Endothelial cell of umbilical vein (primary cell): ENCODE data around the gene HMCN1. TPM values are rescaled to one million over a fixed set of nuclear protein-coding genes. Genes with fewer than 3 reads are reported as not detected.

ENCODE experiments used
- BruUV-seq: library from RNA; stranded (reverse); fragments of 400-500 nt; replicated peaks from 2 replicates; lab custom pipeline; 2021; lab: Mats Ljungman, UMichigan
- CTCF ChIA-PET: fragments of 300-600, 350-600 bp; sonication (Branson Sonifier 250); formaldehyde crosslinking; loops from one replicate; lab custom pipeline; 2021; ENCODE audit warnings: antibody characterized with exemption, inconsistent platforms; lab: Charles Lee
- POLR2A ChIA-PET: fragments of 300-600, 350-600 bp; sonication (Branson Sonifier 250); formaldehyde crosslinking; loops from one replicate; lab custom pipeline; 2021; ENCODE audit warnings: antibody characterized with exemption, inconsistent platforms; lab: Charles Lee
- DNase-seq: peaks from one replicate; pipeline ENCODE4 v3.0.0-alpha.2; 2011; ENCODE audit warnings: low read depth, low spot score
- FAIRE-seq: peaks from 2 replicates; lab custom pipeline; 2011; peaks lifted over from hg19 to GRCh38; lab: Jason Lieb, UNC
- H2AFZ ChIP-seq: 2 replicates; pipeline ENCODE4 v1.6.0; 2012; ENCODE audit warnings: low read depth, low read length, control low read depth, inconsistent platforms
- H3K27ac ChIP-seq: 2 replicates; pipeline ENCODE4 v1.5.1; 2011; ENCODE audit warnings: low read depth, mild to moderate bottlenecking, control low read depth, low read length, moderate library complexity; ENCODE audit not compliant: insufficient read depth
- H3K27me3 ChIP-seq, 2 experiments: 2 replicates each; pipeline versions ENCODE4 v1.6.0 to v1.6.1; 2011; ENCODE audit warnings: low read length in 2 of 2, mixed read lengths in 1 of 2; ENCODE audit not compliant: control insufficient read depth in 2 of 2, insufficient read depth in 2 of 2
- H3K36me3 ChIP-seq, 2 experiments: 2 replicates in 1 of 2; 3 replicates in 1 of 2; pipeline ENCODE4 v1.5.1; 2011; ENCODE audit warnings: low read length in 2 of 2, mild to moderate bottlenecking in 1 of 2, moderate library complexity in 1 of 2; ENCODE audit not compliant: control insufficient read depth in 2 of 2, insufficient read depth in 2 of 2; ENCODE audit errors: extremely low read depth in 1 of 2
- H3K4me1 ChIP-seq: 3 replicates; pipeline ENCODE4 v1.5.1; 2011; ENCODE audit warnings: mild to moderate bottlenecking, low read length; ENCODE audit not compliant: control insufficient read depth, insufficient read depth; ENCODE audit errors: extremely low read depth
- H3K4me2 ChIP-seq: 2 replicates; pipeline ENCODE4 v1.6.1; 2011; ENCODE audit warnings: low read length, control low read depth, mixed read lengths; ENCODE audit not compliant: insufficient read depth
- H3K4me3 ChIP-seq, 3 experiments: fragments of 200-600 bp in 1 of 3; sonication (generic), shearing (Covaris generic) in 1 of 3; replicated peaks in 1 of 3; 2 replicates each; pipeline ENCODE4 v1.5.1; 2011 to 2016; ENCODE audit warnings: control low read depth in 3 of 3, low read length in 3 of 3, mild to moderate bottlenecking in 2 of 3, inconsistent platforms in 1 of 3, low read depth in 1 of 3, moderate library complexity in 1 of 3; ENCODE audit not compliant: insufficient read depth in 1 of 3
- H3K79me2 ChIP-seq: 2 replicates; pipeline ENCODE4 v1.6.0; 2012; ENCODE audit warnings: low read length, inconsistent platforms; ENCODE audit not compliant: control insufficient read depth, insufficient read depth
- H3K9ac ChIP-seq: replicated peaks from 2 replicates; pipeline ENCODE3; 2011; ENCODE audit warnings: low read length, control low read depth; ENCODE audit not compliant: insufficient read depth; ENCODE audit errors: extremely low read depth
- H3K9me1 ChIP-seq: replicated peaks from 3 replicates; pipeline ENCODE4 v1.6.0; 2011; ENCODE audit warnings: mild to moderate bottlenecking, low read length; ENCODE audit not compliant: control insufficient read depth, insufficient read depth; ENCODE audit errors: extremely low read depth
- H3K9me3 ChIP-seq: replicated peaks from 2 replicates; pipeline ENCODE4 v1.5.1; 2012; ENCODE audit warnings: low read length, inconsistent platforms; ENCODE audit not compliant: control insufficient read depth, insufficient read depth
- H4K20me1 ChIP-seq: replicated peaks from 2 replicates; pipeline ENCODE3; 2011; ENCODE audit warnings: mild to moderate bottlenecking, low read length; ENCODE audit not compliant: control insufficient read depth, insufficient read depth; ENCODE audit errors: extremely low read depth
- EZH2 ChIP-seq: IDR thresholded peaks from 2 replicates; pipeline ENCODE4 v1.6.1; 2012; ENCODE audit warnings: borderline replicate concordance, low read depth, mild to moderate bottlenecking, moderate library complexity, low read length, inconsistent platforms; ENCODE audit not compliant: severe bottlenecking
- FOS ChIP-seq: IDR thresholded peaks from 2 replicates; pipeline ENCODE4 v1.6.1; 2011; ENCODE audit warnings: mild to moderate bottlenecking, low read length, moderate library complexity, borderline replicate concordance; ENCODE audit not compliant: insufficient read depth
- GATA2 ChIP-seq: IDR thresholded peaks from 2 replicates; pipeline ENCODE4 v1.7.0; 2011; ENCODE audit warnings: low read depth, mild to moderate bottlenecking, moderate library complexity, mixed read lengths, low read length; ENCODE audit not compliant: insufficient read length, insufficient read depth
- JUN ChIP-seq: IDR thresholded peaks from 2 replicates; pipeline ENCODE4 v1.6.1; 2011; ENCODE audit warnings: borderline replicate concordance, low read depth; ENCODE audit not compliant: insufficient read length, insufficient read depth
- MYC ChIP-seq: IDR thresholded peaks from one replicate; pipeline ENCODE4 v1.6.1; 2011; ENCODE audit warnings: mild to moderate bottlenecking, low read depth, low read length
- POLR2A ChIP-seq: IDR thresholded peaks from 2 replicates; pipeline ENCODE4 v1.6.1; 2012; ENCODE audit warnings: low read depth, mild to moderate bottlenecking, control low read depth, low read length
- POLR2AphosphoS5 ChIP-seq: IDR thresholded peaks from 2 replicates; pipeline ENCODE4 v1.6.1; 2012; ENCODE audit warnings: low read depth, mild to moderate bottlenecking, control low read depth, low read length, moderate library complexity; ENCODE audit not compliant: insufficient read depth
- dilution Hi-C: fragments of 300-500 bp; cut with MboI; formaldehyde crosslinking; loops from one replicate; pipeline ENCODE4 v1.15.0; 2019; ENCODE audit warnings: low sequenced_read_pairs; ENCODE audit not compliant: extremely low pct_ligation_motif_present
- intact Hi-C: fragments of 100-400 bp; cut with micrococcal nuclease; formaldehyde crosslinking; loops from one replicate; pipeline ENCODE4 v1.10.0; 2022
- polyA plus RNA-seq, 4 experiments: library from polyadenylated mRNA; depleted of rRNA in 3 of 4; stranded (reverse) in 3 of 4; unstranded in 1 of 4; fragments of >200 nt; gene quantifications; 2 replicates each; pipeline versions ENCODE4 v1.2.1 to v1.2.3, GENCODE V29; 2011 to 2012; ENCODE audit warnings: missing spikeins in 1 of 4
- total RNA-seq: library from RNA; stranded (reverse); gene quantifications from 2 replicates; pipeline ENCODE4 v1.2.3, GENCODE V29; 2021
- TF ChIP-seq, protein P1 (sequence below), 2 donors: IDR thresholded peaks; 1 replicate in 1 of 2; 2 replicates in 1 of 2; pipeline ENCODE4 v1.5.1; 2011; ENCODE audit warnings: low read length in 2 of 2, mild to moderate bottlenecking in 2 of 2, moderate library complexity in 2 of 2, control low read depth in 1 of 2, inconsistent platforms in 1 of 2, low read depth in 1 of 2; ENCODE audit not compliant: insufficient read depth in 1 of 2; ENCODE audit errors: extremely low read depth in 1 of 2
- TF ChIP-seq, protein P2 (sequence below): IDR thresholded peaks from 2 replicates; pipeline ENCODE4 v1.6.1; 2011; ENCODE audit not compliant: insufficient read depth, insufficient read length

The HMCN1 gene
- total and polyA plus RNA-seq, 2 donors (not counting 3 experiments of a cell fraction or from before 2014, with no cell fraction given), result 10.3 to 16.0 TPM

DNA sequence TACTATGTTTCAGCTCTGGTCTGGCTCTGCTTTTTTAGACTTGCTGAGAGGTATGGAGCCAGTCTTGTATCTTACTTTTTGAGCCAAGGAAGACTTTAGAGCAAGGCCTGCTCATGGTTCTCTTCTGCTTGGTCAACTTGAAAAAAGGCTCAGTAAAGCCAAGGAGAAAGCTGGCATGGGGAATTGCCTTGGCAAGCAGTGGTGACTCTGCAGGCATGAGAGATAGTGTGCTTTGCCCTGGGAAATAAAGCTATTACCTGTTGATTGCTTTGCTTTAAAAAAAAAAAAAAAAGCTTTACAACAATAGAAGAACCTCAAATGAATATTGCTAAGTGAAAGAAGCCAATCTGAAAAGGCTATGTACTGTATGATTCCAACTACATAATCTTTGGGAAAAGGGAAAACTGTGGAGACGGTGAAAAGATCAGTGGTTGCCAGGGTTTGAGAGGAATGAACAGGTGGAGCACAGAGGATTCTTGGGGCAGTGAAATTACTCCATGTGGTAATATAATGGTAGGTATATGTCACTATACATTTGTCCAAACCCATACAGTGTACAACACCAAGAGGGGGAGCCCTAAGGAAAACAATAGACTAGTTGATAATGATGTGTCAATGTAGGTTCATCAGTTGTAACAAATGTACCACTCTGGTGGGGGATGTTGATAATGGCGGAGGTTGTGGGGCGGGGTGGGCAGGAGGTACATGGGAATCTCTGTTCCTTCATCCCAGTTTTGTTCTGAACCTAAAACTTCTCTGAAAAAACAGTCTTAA is 87.6 kb downstream of the HMCN1 start:
- DNase-seq, result no peak
- H3K4me1 ChIP-seq, result peaks cover 17% of the 10 kb centered on the region
- POLR2A ChIA-PET, result no interaction called here
- no peak overlapping the region for H2AFZ ChIP-seq
- H3K4me3 ChIP-seq, result no peak overlapping the region
- H3K36me3 ChIP-seq, result no peaks in the 10 kb centered on the region
- H3K4me2 ChIP-seq, result no peak overlapping the region
- TF ChIP-seq POLR2AphosphoS5, result no peak
- TF ChIP-seq POLR2A, result no peak
- TF ChIP-seq JUN, result no peak
- TF ChIP-seq MYC, result no peak
- TF ChIP-seq GATA2, result no peak
- TF ChIP-seq, protein P1, sequence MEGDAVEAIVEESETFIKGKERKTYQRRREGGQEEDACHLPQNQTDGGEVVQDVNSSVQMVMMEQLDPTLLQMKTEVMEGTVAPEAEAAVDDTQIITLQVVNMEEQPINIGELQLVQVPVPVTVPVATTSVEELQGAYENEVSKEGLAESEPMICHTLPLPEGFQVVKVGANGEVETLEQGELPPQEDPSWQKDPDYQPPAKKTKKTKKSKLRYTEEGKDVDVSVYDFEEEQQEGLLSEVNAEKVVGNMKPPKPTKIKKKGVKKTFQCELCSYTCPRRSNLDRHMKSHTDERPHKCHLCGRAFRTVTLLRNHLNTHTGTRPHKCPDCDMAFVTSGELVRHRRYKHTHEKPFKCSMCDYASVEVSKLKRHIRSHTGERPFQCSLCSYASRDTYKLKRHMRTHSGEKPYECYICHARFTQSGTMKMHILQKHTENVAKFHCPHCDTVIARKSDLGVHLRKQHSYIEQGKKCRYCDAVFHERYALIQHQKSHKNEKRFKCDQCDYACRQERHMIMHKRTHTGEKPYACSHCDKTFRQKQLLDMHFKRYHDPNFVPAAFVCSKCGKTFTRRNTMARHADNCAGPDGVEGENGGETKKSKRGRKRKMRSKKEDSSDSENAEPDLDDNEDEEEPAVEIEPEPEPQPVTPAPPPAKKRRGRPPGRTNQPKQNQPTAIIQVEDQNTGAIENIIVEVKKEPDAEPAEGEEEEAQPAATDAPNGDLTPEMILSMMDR (IDR thresholded peaks at IDR 0.05; ENCODE audit: extremely low read depth in 1 of 2, insufficient read depth in 1 of 2, low read depth in 1 of 2, low read length in 2 of 2), result no peak
- no peak for TF ChIP-seq EZH2
- TF ChIP-seq, protein P2, sequence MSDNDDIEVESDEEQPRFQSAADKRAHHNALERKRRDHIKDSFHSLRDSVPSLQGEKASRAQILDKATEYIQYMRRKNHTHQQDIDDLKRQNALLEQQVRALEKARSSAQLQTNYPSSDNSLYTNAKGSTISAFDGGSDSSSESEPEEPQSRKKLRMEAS, result no peak
- no peak for TF ChIP-seq FOS
- BruUV-seq, result no TSS peak
- no peak overlapping the region for H3K27ac ChIP-seq
- no peaks in the 10 kb centered on the region for H3K9me3 ChIP-seq
- H3K9me1 ChIP-seq, result no peaks in the 10 kb centered on the region
- no peak overlapping the region for H3K9ac ChIP-seq
- H3K79me2 ChIP-seq, result no peaks in the 10 kb centered on the region
- CTCF ChIA-PET, result interaction anchor here (0.7 to 2.0 kb wide), 10 partner anchors 8 to 378 kb away, joined by 3 to 12 read pairs (median 3); no protein-coding TSS in a partner anchor
- H4K20me1 ChIP-seq, result no peaks in the 10 kb centered on the region
- no peaks in the 10 kb centered on the region for H3K27me3 ChIP-seq
- no peak for FAIRE-seq
- intact Hi-C loops (no loop called here), dilution Hi-C loops (no loop called here)
